Kidney capillary endothelial cell (primary cell): ENCODE measurements around the gene WDR37.

Experiments
- DNase-seq: peaks from one replicate; pipeline ENCODE4 v3.0.0-alpha.2; 2018; ENCODE audit warnings: low spot score

WDR37 gene

DNA sequence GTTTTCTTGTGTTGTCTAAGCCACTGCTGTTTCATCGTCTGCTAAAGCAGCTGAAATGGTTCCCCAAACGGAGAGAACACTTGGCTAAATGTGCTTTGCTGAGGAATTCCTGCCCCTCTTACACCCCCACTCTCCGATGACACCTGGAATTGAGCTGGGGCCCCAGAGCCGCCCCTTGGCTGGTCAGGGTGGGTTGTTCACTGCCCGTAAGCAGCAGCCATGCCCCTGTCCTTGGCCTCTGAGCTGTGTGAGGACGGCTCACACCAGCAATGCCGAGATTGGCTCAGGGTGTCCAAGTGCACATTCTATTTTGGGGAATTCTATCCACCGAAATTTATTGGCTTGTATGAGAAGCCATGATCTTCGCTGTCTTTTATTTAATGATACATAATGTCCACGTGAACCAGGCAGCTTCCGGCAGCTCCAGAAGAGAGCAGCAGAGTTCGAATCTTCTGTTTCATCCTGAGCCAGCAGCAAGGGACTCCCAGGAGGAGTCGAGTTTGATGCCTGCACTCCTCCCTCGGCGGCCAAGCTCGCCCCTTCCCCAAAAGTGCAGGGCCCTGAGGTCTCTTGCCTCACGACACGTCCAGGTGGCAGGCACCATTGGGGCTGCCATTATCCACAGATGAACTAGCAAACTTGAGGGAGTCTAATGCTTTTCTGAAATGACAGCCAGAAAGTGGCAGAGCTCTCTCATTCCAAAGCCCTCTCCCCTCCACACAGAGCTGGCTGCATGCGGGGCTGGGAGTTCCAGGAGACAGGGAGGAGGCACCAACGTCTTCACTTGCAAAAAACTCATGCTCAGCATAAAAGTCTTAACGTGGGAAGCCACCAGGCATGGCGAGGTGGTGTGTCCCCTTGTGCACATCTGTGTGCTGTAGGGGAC, 114.0 kb downstream of the WDR37 start:
- no peak for DNase-seq

GRCh38 chr10:1170867-1171180, 114.6 kb downstream of the WDR37 start:
- DNase-seq, result no peak

GRCh38 chr10:1171182-1171581, 115.0 kb downstream of the WDR37 start:
- no peak for DNase-seq

- DNase-seq, result no peak
Measured at GRCh38 chr10:1171586-1171985, 115.4 kb downstream of the WDR37 start.

GRCh38 chr10:1172256-1172984, 116.2 kb downstream of the WDR37 start:
- no peak for DNase-seq

DNA sequence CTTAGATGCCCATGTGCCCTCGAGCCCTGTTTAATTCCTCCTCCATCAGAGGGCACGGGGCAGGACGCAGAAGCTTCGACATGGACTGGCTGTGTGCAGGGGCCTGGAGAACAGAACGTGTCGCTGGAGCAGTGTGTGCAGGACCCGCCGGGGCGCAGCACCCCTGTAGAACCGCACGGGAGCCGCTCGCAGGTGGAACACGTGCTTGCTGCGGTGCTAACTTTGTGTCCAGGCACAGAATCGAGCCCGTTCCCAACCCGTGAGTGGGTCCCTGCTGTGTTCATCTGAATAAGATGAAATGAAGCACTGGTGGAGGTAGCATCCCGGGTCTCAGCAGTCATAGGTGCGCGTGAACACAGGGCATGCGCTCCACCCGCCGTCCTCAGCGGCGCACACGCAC, 116.9 kb downstream of the WDR37 start:
- no peak for DNase-seq

- DNase-seq, result no peak
Measured at GRCh38 chr10:1174022-1174421, 117.8 kb downstream of the WDR37 start.

DNA sequence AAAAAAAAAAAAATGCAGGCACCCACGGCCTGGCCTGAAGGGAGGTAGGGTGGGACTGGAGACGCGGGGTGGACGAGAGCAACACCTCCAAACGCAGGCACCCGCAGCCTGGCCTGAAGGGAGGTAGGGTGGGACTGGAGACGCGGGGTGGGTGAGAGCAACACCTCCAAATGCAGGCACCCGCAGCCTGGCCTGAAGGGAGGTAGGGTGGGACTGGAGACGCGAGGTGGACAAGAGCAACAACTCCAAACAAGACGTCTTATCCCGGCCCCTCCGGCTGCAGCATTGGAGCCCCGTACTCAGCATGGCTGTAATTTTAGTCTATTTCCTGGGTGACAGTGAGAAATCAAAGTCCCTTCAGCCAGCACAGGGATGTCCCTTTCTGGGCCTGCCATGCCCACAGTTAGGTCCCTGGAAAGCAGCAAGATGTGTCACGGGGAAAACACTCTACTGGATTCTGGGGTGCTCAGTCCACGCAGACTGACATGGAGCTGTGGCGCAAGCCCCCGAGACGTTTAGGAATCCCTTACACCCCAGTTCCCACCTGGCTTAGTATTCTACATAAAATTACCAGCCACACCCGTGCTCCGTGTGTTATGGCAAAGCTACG, 119.9 kb downstream of the WDR37 start:
- DNase-seq, result no peak

GRCh38 chr10:1177936-1178335, 121.8 kb downstream of the WDR37 start:
- DNase-seq, result no peak

- DNase-seq, result no peak
Measured at GRCh38 chr10:1178506-1178905, 122.3 kb downstream of the WDR37 start.

- no peak for DNase-seq
Measured at GRCh38 chr10:1179346-1180070, 123.3 kb downstream of the WDR37 start.

GRCh38 chr10:1180071-1180730, 124.0 kb downstream of the WDR37 start:
- DNase-seq, result no peak

- DNase-seq, result no peak
Measured at GRCh38 chr10:1180836-1181235, 124.7 kb downstream of the WDR37 start.
